ENCODE measurements around the gene ARID3C.

DNA sequence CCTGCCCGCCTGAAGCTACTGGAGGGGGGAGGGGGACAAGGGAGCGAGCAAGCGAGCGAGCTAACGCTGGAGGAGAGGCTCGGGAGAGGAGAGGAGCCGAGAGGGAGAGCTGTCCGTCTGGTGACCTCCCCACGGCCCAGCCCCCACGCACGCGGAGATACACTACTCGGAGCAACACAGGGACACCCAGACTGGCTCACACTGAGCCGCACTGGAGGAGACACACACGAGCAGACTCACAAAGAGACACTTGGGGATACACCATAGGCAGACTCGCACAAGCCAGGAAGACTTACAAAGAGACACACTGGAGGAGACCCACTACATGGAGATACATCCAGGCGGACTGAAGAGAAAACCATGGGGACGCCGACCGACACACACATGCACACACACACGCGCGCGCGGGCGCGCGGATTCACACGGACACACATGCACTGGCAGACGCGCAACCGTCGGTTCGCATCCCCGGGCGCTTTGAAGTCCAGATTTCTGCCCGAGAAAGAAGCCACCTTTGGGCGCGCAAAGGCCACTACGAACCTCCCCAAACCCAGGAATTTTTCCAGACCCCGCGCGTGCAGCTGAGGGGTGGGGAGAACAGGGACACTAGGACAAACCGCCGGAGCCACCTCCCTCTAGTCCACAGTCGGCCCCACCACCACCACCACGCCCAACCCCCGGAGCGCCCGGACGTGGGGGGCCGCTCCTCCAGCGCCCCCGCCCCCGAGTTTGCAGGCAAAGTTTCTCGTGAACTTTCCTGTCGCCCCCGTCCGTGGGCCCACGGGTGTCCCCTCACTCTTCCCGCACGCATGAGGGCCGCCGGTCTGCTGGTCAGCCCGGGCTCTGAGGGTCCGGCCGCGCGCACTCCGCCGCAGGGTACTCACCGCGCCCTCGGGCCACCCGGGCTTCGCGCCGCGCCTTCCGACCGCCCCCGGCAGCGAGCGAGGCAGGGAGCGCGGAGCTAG, 39.9 kb downstream of the ARID3C start:
- TF ChIP-seq CTCF (IDR thresholded peaks at IDR 0.05): no peak
- no peak for TF ChIP-seq ZFX (IDR thresholded peaks at IDR 0.05; ENCODE audit: borderline replicate concordance)

Measured in 22Rv1 (cell line).